ENCODE measurements around the gene ZNF282. TPM values are rescaled to one million over a fixed set of nuclear protein-coding genes. Genes with fewer than 3 reads are reported as not detected.
A peak's percentile ranks its signal among the peaks of the same experiment; 100 is the strongest.

Gene ZNF282
- total RNA-seq, 4 donors from 2014 or later, result 16.9 to 28.7 (median 22.2) TPM

DNA sequence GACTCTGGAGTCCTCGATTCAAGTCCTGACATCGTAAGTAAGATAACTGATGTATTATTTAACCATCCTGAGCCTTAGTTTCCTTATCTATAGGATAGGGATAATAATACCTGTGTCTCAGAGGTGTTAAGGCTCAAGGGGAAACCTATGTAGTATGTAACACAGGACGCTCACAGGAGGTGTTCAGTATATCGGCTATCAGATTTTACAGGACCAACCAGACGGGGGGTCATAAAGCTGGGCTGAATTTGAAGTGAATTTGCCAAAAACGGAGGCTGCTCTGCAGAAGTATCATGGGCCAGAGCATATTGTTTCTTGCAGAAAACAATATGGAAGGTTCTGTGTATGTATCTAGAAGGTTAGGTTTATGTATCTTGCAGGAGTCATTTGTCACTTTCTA is 11.1 kb upstream of the ZNF282 start:
- Histone ChIP-seq H3K9me3 (no peaks in the 10 kb centered on the region), H3K4me1 (peaks cover 9 to 19% (median 16%) of the 10 kb centered on the region in 4 donors), H3K4me3 (no peak overlapping the region), H3K27ac (replicated peaks in 1 of 4) (no peak overlapping the region), H3K27me3 (no peaks in the 10 kb centered on the region), H3K36me3 (peaks cover 7 to 25% (median 16%) of the 10 kb centered on the region in 4 donors)
- no peak for DNase-seq (ENCODE audit: extremely low spot score)
- intact Hi-C loops (cut with DNase I), result no loop called here
- WGBS, result 92% methylated on average over 6 of the region's 6 CpGs
- TF ChIP-seq POLR2AphosphoS5 (IDR thresholded peaks at IDR 0.05) (no peak), POLR2A (IDR thresholded peaks at IDR 0.05; ENCODE audit: low read depth) (no peak)

GRCh38 chr7:149188213-149188612 is 7.1 kb upstream of the ZNF282 start:
- no peak for TF ChIP-seq POLR2AphosphoS5 (IDR thresholded peaks at IDR 0.05)
- TF ChIP-seq POLR2A (IDR thresholded peaks at IDR 0.05; ENCODE audit: low read depth), result no peak
- no peak for TF ChIP-seq EP300 (IDR thresholded peaks at IDR 0.05)
- TF ChIP-seq, protein P1, sequence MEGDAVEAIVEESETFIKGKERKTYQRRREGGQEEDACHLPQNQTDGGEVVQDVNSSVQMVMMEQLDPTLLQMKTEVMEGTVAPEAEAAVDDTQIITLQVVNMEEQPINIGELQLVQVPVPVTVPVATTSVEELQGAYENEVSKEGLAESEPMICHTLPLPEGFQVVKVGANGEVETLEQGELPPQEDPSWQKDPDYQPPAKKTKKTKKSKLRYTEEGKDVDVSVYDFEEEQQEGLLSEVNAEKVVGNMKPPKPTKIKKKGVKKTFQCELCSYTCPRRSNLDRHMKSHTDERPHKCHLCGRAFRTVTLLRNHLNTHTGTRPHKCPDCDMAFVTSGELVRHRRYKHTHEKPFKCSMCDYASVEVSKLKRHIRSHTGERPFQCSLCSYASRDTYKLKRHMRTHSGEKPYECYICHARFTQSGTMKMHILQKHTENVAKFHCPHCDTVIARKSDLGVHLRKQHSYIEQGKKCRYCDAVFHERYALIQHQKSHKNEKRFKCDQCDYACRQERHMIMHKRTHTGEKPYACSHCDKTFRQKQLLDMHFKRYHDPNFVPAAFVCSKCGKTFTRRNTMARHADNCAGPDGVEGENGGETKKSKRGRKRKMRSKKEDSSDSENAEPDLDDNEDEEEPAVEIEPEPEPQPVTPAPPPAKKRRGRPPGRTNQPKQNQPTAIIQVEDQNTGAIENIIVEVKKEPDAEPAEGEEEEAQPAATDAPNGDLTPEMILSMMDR (IDR thresholded peaks at IDR 0.05), result no peak
- no peak for DNase-seq (ENCODE audit: extremely low spot score)
- intact Hi-C loops (cut with DNase I), result no loop called here
- Histone ChIP-seq H3K36me3 (no peaks in the 10 kb centered on the region), H3K27me3 (peaks cover 0 to 3% (median 0%) of the 10 kb centered on the region in 4 donors), H3K4me3 (no peak overlapping the region), H3K9me3 (no peaks in the 10 kb centered on the region), H3K4me1 (no peaks in the 10 kb centered on the region), H3K27ac (replicated peaks in 1 of 4) (no peak overlapping the region)
- WGBS, result 40% methylated on average over 2 of the region's 2 CpGs

DNA sequence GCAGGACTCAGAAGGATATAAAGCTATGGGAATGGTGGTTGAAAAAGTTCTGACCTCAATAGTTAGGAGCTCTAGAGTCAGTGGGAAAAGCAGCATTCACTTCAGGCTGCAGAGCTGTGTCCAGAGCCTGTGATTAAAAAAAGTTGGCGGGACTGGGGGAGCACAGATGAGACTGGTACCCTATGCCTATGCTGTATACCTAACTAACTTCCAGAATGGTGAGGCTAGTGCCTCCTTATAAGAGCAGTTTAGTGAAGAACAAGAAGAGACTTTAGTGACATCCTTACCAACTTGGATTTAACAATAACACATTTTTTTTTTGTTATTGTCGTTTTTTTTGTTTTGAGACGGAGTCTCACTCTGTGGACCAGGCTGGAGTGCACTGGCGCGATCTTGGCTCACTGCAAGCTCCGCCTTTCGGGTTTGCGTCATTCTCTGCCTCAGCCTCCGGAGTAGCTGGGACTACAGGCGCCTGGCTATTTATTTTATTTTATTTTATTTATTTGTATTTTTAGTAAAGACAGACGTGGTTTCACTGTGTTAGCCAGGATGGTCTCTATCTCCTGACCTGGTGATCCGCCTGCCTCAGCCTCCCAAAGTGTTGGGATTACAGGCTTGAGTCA is 6.6 kb upstream of the ZNF282 start:
- no peak for DNase-seq (ENCODE audit: extremely low spot score)
- peaks cover 0 to 3% (median 0%) of the 10 kb centered on the region in 4 donors for H3K27me3 ChIP-seq
- no peak overlapping the region for H3K27ac ChIP-seq (replicated peaks in 1 of 4)
- no peak overlapping the region for H3K4me3 ChIP-seq
- WGBS, result 58% methylated on average over 12 of the region's 12 CpGs
- intact Hi-C loops (cut with DNase I), result no loop called here
- H3K4me1 ChIP-seq, result no peaks in the 10 kb centered on the region
- H3K36me3 ChIP-seq, result no peaks in the 10 kb centered on the region
- no peaks in the 10 kb centered on the region for H3K9me3 ChIP-seq
- TF ChIP-seq POLR2AphosphoS5 (IDR thresholded peaks at IDR 0.05) (no peak), POLR2A (IDR thresholded peaks at IDR 0.05; ENCODE audit: low read depth) (no peak), EP300 (IDR thresholded peaks at IDR 0.05) (no peak)
- TF ChIP-seq, protein P1 (IDR thresholded peaks at IDR 0.05), result no peak

GRCh38 chr7:149191851-149192250 is 3.5 kb upstream of the ZNF282 start:
- Histone ChIP-seq H3K27me3 (peaks cover 0 to 3% (median 0%) of the 10 kb centered on the region in 4 donors), H3K4me1 (peaks cover 11 to 15% (median 13%) of the 10 kb centered on the region in 4 donors), H3K4me3 (no peak overlapping the region), H3K27ac (replicated peaks in 1 of 4) (no peak overlapping the region), H3K36me3 (no peaks in the 10 kb centered on the region), H3K9me3 (no peaks in the 10 kb centered on the region)
- intact Hi-C loops (cut with DNase I), result no loop called here
- DNase-seq (ENCODE audit: extremely low spot score), result no peak
- TF ChIP-seq POLR2A (IDR thresholded peaks at IDR 0.05; ENCODE audit: low read depth) (no peak), EP300 (IDR thresholded peaks at IDR 0.05) (no peak), POLR2AphosphoS5 (IDR thresholded peaks at IDR 0.05) (no peak)
- TF ChIP-seq, protein P1 (IDR thresholded peaks at IDR 0.05), result no peak
- WGBS, result 70% methylated on average over 5 of the region's 5 CpGs

GRCh38 chr7:149194799-149195179 is 557 bp upstream of the ZNF282 start:
- no peak for DNase-seq (ENCODE audit: extremely low spot score)
- H3K27ac ChIP-seq (replicated peaks in 1 of 4), result peak overlapping the region; percentile 89 to 94 (median 91)
- peaks cover 0 to 3% (median 0%) of the 10 kb centered on the region in 4 donors for H3K27me3 ChIP-seq
- WGBS, result 83% methylated on average over 4 of the region's 4 CpGs
- no peaks in the 10 kb centered on the region for H3K9me3 ChIP-seq
- H3K4me3 ChIP-seq, result peak overlapping the region; percentile 72 to 92 (median 81)
- H3K4me1 ChIP-seq, result peaks cover 20 to 31% (median 30%) of the 10 kb centered on the region in 4 donors
- TF ChIP-seq EP300 (IDR thresholded peaks at IDR 0.05), result no peak
- TF ChIP-seq POLR2AphosphoS5 (IDR thresholded peaks at IDR 0.05), result no peak
- TF ChIP-seq, protein P1 (IDR thresholded peaks at IDR 0.05), result no peak
- TF ChIP-seq POLR2A (IDR thresholded peaks at IDR 0.05; ENCODE audit: low read depth), result no peak
- intact Hi-C loops (cut with DNase I), result loop anchor here (5.0 kb wide), 1 partner anchor 47 kb away; the partner anchor contains the start of gene ZNF398
- H3K36me3 ChIP-seq, result peaks cover 16 to 20% (median 18%) of the 10 kb centered on the region in 4 donors
